ENCODE results near the gene LRRN3.

DNA sequence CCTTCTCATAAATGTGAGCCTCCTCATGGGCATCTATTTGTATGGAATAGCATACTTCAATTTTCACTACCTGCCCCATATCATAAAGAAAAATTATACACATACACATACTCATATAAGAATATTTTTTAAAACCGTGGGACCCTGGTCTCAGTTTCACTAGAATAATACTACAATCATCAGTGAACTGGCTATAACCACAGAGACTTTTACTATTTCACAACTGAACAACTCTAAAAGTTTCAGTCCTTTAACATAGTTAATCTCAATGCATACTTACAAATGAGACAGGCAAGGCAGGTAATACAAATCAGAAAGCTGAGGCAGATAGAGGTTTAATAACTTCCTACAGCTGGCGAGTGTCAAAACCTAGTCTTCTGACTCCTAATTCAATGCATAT, 83.1 kb downstream of the LRRN3 start:
- TF ChIP-seq POLR2A (IDR thresholded peaks at IDR 0.05; ENCODE audit: low read depth, low read length) = no peak
- no peak for TF ChIP-seq RAD21 (IDR thresholded peaks at IDR 0.05; ENCODE audit: low read length)
- TF ChIP-seq CTCF (conservative IDR thresholded peaks at IDR 0.05; ENCODE audit: low read depth, low read length) = no peak
- TF ChIP-seq MAFK (IDR thresholded peaks at IDR 0.05; ENCODE audit: low read depth, low read length) = no peak
